Activated B cell treated with CpG ODN at 0.5 μM for 24 hours (primary cell): Measurements from ENCODE around the gene PPP2R2C. TPM values are rescaled to one million over a fixed set of nuclear protein-coding genes. Genes with fewer than 3 reads are reported as not detected.

Source experiments
- ATAC-seq: fragments of 200-7000 bp; cut with Tn5 transposase; one replicate; pipeline ENCODE4 v1.10.0; 2021; ENCODE audit warnings: low read depth, mild to moderate bottlenecking, moderate library complexity
- CTCF ChIA-PET: fragments of 350-600 bp; sonication (Branson Sonifier 250); formaldehyde crosslinking; loops from one replicate; lab custom pipeline; 2021; ENCODE audit warnings: antibody characterized with exemption; lab: Charles Lee
- POLR2A ChIA-PET: fragments of 350-600 bp; sonication (Branson Sonifier 250); formaldehyde crosslinking; loops from one replicate; lab custom pipeline; 2021; ENCODE audit warnings: antibody characterized with exemption; lab: Charles Lee
- DNase-seq: peaks from one replicate; pipeline ENCODE4 v3.0.0; 2022
- H3K27ac Mint-ChIP-seq: one replicate; pipeline ENCODE4 v1.8.0; 2020; ENCODE audit warnings: mixed read lengths
- H3K27me3 Mint-ChIP-seq: one replicate; pipeline ENCODE4 v1.8.0; 2021; ENCODE audit warnings: mixed read lengths
- H3K36me3 Mint-ChIP-seq: one replicate; pipeline ENCODE4 v1.8.0; 2021; ENCODE audit warnings: low read depth, mixed read lengths
- H3K4me1 Mint-ChIP-seq: one replicate; pipeline ENCODE4 v1.8.0; 2021; ENCODE audit warnings: mixed read lengths
- H3K4me3 Mint-ChIP-seq: one replicate; pipeline ENCODE4 v1.8.0; 2020; ENCODE audit warnings: mild to moderate bottlenecking, mixed read lengths
- H3K9me3 Mint-ChIP-seq: one replicate; pipeline ENCODE4 v1.8.0; 2020; ENCODE audit warnings: mixed read lengths
- CTCF ChIP-seq: fragments of 200-600 bp; IDR thresholded peaks from one replicate; pipeline ENCODE4 v1.8.0; 2022; ENCODE audit warnings: antibody characterized with exemption, mild to moderate bottlenecking
- intact Hi-C: fragments of 100-400 bp; cut with micrococcal nuclease; formaldehyde crosslinking; loops from one replicate; pipeline ENCODE4 v1.15.1; 2024
- total RNA-seq: library from RNA; stranded (reverse); gene quantifications from 2 replicates; pipeline ENCODE4 v1.2.3, GENCODE V29; 2022

The PPP2R2C gene
- total RNA-seq, 1 donor from 2014 or later, result not detected

- POLR2A ChIA-PET, result no interaction called here
- peaks cover 16% of the 10 kb centered on the region for H3K36me3 Mint-ChIP-seq
- ATAC-seq, result no peak
- no peak overlapping the region for H3K4me3 Mint-ChIP-seq
- intact Hi-C loops, result no loop called here
- no peaks in the 10 kb centered on the region for H3K27me3 Mint-ChIP-seq
- no peak for TF ChIP-seq CTCF
- H3K9me3 Mint-ChIP-seq, result no peaks in the 10 kb centered on the region
- CTCF ChIA-PET, result no interaction called here
- H3K4me1 Mint-ChIP-seq, result no peaks in the 10 kb centered on the region
- no peak overlapping the region for H3K27ac Mint-ChIP-seq
- DNase-seq, result no peak
These were observed 179.9 kb downstream of the PPP2R2C start for GRCh38 chr4:6292376-6293096.

DNA sequence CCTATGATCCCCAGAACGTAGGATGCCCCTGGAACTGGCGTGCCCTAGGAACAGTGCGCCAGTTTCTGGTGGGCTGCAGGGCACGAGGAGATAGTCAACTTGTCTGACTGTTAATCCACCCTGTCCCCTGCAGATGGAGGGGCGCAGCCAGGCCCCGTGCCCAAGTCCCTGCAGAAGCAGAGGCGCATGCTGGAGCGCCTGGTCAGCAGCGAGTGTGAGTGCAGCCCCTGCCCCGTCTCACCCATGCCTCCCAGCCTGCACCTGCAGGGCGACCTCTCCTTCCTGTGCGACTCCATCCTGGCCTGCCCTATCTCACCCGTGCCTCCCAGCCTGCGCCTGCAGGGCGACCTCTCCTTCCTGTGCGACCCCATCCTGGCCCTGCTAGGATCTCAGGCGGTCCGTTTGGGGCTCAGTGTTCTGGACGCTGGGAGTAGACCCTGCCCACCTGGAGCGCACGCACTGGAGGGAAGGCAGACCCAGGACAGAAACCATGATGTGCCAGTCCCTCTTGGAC is 180.6 kb downstream of the PPP2R2C start:
- CTCF ChIA-PET, result no interaction called here
- POLR2A ChIA-PET, result no interaction called here
- intact Hi-C loops, result no loop called here
- H3K27me3 Mint-ChIP-seq, result no peaks in the 10 kb centered on the region
- no peak for ATAC-seq
- no peak overlapping the region for H3K27ac Mint-ChIP-seq
- no peaks in the 10 kb centered on the region for H3K4me1 Mint-ChIP-seq
- H3K36me3 Mint-ChIP-seq, result peaks cover 16% of the 10 kb centered on the region
- DNase-seq, result no peak
- no peaks in the 10 kb centered on the region for H3K9me3 Mint-ChIP-seq
- no peak overlapping the region for H3K4me3 Mint-ChIP-seq
- TF ChIP-seq CTCF, result no peak

GRCh38 chr4:6290769-6291547 is 181.5 kb downstream of the PPP2R2C start:
- Mint-ChIP-seq H3K36me3 (peaks cover 14% of the 10 kb centered on the region), H3K9me3 (no peaks in the 10 kb centered on the region), H3K27ac (no peak overlapping the region), H3K27me3 (no peaks in the 10 kb centered on the region), H3K4me1 (no peaks in the 10 kb centered on the region), H3K4me3 (no peak overlapping the region)
- CTCF ChIA-PET, result no interaction called here
- TF ChIP-seq CTCF, result no peak
- intact Hi-C loops, result no loop called here
- DNase-seq (no peak), ATAC-seq (no peak)
- POLR2A ChIA-PET, result no interaction called here

GRCh38 chr4:6290256-6290655 is 182.2 kb downstream of the PPP2R2C start:
- Mint-ChIP-seq H3K27ac (no peak overlapping the region), H3K4me3 (no peak overlapping the region), H3K9me3 (no peaks in the 10 kb centered on the region), H3K27me3 (no peaks in the 10 kb centered on the region), H3K4me1 (no peaks in the 10 kb centered on the region), H3K36me3 (peaks cover 13% of the 10 kb centered on the region)
- ChIA-PET CTCF (no interaction called here), POLR2A (no interaction called here)
- intact Hi-C loops, result no loop called here
- no peak for TF ChIP-seq CTCF
- ATAC-seq, result no peak
- DNase-seq, result no peak

DNA sequence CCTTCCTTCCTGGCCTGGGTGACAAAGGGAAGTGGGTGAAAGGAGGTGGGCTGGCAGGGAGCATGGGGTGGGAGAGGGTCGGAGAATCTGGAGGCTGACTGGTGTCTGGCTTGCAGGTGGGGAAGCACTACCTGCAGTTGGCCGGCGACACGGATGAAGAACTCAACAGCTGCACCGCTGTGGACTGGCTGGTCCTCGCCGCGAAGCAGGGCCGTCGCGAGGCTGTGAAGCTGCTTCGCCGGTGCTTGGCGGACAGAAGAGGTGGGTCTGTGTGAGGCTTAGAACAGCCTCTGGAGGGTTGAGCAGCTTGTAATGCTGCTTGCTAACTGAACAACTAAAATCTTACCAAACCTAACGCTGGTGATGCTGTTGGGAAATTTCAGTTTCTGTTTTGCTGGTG is 183.5 kb downstream of the PPP2R2C start:
- ATAC-seq (no peak), DNase-seq (no peak)
- H3K36me3 Mint-ChIP-seq, result peaks cover 9% of the 10 kb centered on the region
- no peak for TF ChIP-seq CTCF
- H3K9me3 Mint-ChIP-seq, result no peaks in the 10 kb centered on the region
- no peaks in the 10 kb centered on the region for H3K27me3 Mint-ChIP-seq
- no peaks in the 10 kb centered on the region for H3K4me1 Mint-ChIP-seq
- no peak overlapping the region for H3K4me3 Mint-ChIP-seq
- POLR2A ChIA-PET, result no interaction called here
- intact Hi-C loops, result no loop called here
- CTCF ChIA-PET, result no interaction called here
- H3K27ac Mint-ChIP-seq, result no peak overlapping the region
